ENCODE results near the gene EIF4EBP2.

EIF4EBP2 gene

DNA sequence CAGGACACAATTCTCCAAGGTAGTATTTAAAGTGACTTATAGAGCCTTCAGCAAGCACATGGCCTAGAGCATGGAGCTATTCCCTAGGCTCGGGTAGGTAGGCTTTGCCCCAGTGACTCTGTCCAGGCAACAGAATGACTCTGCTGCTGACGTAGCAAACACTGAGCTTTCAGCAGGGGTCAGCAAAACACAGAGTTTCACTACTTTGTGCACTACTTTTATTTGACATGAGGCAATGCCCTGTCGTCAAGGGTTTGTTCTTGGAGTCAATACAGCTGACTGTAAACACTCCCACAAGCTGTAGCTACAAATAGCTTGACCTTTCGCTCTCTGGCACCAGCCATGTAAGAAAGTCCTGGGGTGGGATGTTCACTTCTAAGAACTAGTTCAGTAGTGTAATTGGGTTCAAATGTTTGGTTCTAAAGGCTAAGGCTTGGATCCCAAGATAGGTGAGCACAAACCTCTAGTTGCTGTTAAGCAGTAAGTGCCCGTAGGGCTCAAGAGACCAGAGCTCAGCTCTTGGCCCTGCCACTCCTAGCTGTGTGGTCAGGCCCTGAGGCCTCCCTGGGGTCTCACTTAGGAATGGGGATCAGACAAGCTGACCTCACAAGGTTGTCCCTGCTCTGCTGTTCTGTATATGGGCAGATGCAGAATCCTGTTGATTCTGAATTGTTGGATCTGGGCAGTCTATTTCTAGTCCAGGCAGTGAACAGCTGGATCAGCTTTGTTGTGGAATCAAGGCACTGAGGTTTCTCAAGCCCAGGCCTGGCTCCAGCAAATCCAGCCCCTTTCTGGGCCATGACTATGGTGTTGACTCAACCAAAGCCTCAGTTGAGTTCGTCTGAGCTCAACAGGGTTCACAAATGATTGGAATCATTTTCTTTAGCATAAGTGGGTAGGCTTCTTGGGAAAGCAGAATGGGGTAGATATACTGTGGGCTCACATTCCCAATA lies 26.8 kb downstream of the EIF4EBP2 start:
- WGBS (ENCODE audit: insufficient coverage, insufficient read length): no CpG with 5 or more reads among the region's 6 CpGs
- DNase-seq (ENCODE audit: low read depth, low spot score): no peak

DNA sequence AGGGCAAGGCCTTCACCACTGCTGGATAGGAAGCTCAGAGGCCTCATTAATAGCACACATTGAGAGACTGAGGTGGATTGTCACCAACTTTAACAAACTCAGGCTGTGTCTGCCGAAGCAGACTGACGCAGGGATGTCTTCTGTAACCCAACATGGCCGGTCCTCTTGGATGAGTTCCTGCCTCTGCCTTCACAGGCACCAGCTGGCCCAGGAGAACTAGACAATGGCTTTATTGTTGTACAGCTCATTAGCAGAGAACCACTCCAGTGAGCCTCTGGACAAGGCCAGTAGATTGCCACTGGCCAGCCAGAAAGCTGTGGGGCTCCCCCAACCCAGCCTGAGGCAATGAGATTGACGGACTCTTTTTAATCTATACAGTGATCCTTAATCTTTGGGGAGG lies 28.2 kb downstream of the EIF4EBP2 start:
- Histone ChIP-seq H3K4me1 (ENCODE audit: control insufficient read depth, insufficient read depth, low read length) (no peaks in the 10 kb centered on the region), H3K27me3 (ENCODE audit: control insufficient read depth, insufficient read depth, low read length) (no peaks in the 10 kb centered on the region), H3K36me3 (ENCODE audit: control insufficient read depth, insufficient read depth, low read length) (peaks cover 10% of the 10 kb centered on the region), H3K4me3 (ENCODE audit: low read length) (no peak overlapping the region), H3K9me3 (ENCODE audit: control insufficient read depth, insufficient read depth, low read length) (no peaks in the 10 kb centered on the region), H3K27ac (ENCODE audit: low read length) (no peak overlapping the region)
- no CpG with 5 or more reads among the region's 4 CpGs for WGBS (ENCODE audit: insufficient coverage, insufficient read length)
- DNase-seq (ENCODE audit: low read depth, low spot score): no peak

More for the DNA sequence above, 26.8 kb downstream of the EIF4EBP2 start:
- Histone ChIP-seq H3K27ac (ENCODE audit: low read length) (no peak overlapping the region), H3K9me3 (ENCODE audit: control insufficient read depth, insufficient read depth, low read length) (no peaks in the 10 kb centered on the region), H3K27me3 (ENCODE audit: control insufficient read depth, insufficient read depth, low read length) (no peaks in the 10 kb centered on the region), H3K36me3 (ENCODE audit: control insufficient read depth, insufficient read depth, low read length) (peaks cover 9% of the 10 kb centered on the region), H3K4me1 (ENCODE audit: control insufficient read depth, insufficient read depth, low read length) (no peaks in the 10 kb centered on the region), H3K4me3 (ENCODE audit: low read length) (no peak overlapping the region)

GRCh38 chr10:70432561-70433263 lies 28.8 kb downstream of the EIF4EBP2 start:
- no CpG with 5 or more reads among the region's 6 CpGs for WGBS (ENCODE audit: insufficient coverage, insufficient read length)
- H3K4me3 ChIP-seq (ENCODE audit: low read length): no peak overlapping the region
- H3K9me3 ChIP-seq (ENCODE audit: control insufficient read depth, insufficient read depth, low read length): no peaks in the 10 kb centered on the region
- no peaks in the 10 kb centered on the region for H3K27me3 ChIP-seq (ENCODE audit: control insufficient read depth, insufficient read depth, low read length)
- H3K4me1 ChIP-seq (ENCODE audit: control insufficient read depth, insufficient read depth, low read length): no peaks in the 10 kb centered on the region
- no peak for DNase-seq (ENCODE audit: low read depth, low spot score)
- peaks cover 10% of the 10 kb centered on the region for H3K36me3 ChIP-seq (ENCODE audit: control insufficient read depth, insufficient read depth, low read length)
- H3K27ac ChIP-seq (ENCODE audit: low read length): no peak overlapping the region

- Histone ChIP-seq H3K4me1 (ENCODE audit: control insufficient read depth, insufficient read depth, low read length) (no peaks in the 10 kb centered on the region), H3K27ac (ENCODE audit: low read length) (no peak overlapping the region), H3K4me3 (ENCODE audit: low read length) (no peak overlapping the region), H3K36me3 (ENCODE audit: control insufficient read depth, insufficient read depth, low read length) (peaks cover 10% of the 10 kb centered on the region), H3K27me3 (ENCODE audit: control insufficient read depth, insufficient read depth, low read length) (no peaks in the 10 kb centered on the region), H3K9me3 (ENCODE audit: control insufficient read depth, insufficient read depth, low read length) (no peaks in the 10 kb centered on the region)
- no peak for DNase-seq (ENCODE audit: low read depth, low spot score)
- WGBS (ENCODE audit: insufficient coverage, insufficient read length): no CpG with 5 or more reads among the region's 9 CpGs
These were observed 29.8 kb downstream of the EIF4EBP2 start for GRCh38 chr10:70433581-70434280.

- Histone ChIP-seq H3K4me1 (ENCODE audit: control insufficient read depth, insufficient read depth, low read length) (no peaks in the 10 kb centered on the region), H3K27ac (ENCODE audit: low read length) (no peak overlapping the region), H3K27me3 (ENCODE audit: control insufficient read depth, insufficient read depth, low read length) (peaks cover 5% of the 10 kb centered on the region; the same call in 1 of the 2 replicates), H3K9me3 (ENCODE audit: control insufficient read depth, insufficient read depth, low read length) (no peaks in the 10 kb centered on the region), H3K36me3 (ENCODE audit: control insufficient read depth, insufficient read depth, low read length) (peaks cover 10% of the 10 kb centered on the region), H3K4me3 (ENCODE audit: low read length) (no peak overlapping the region)
- DNase-seq (ENCODE audit: low read depth, low spot score): no peak
- no CpG with 5 or more reads among the region's 19 CpGs for WGBS (ENCODE audit: insufficient coverage, insufficient read length)
These were observed 31.5 kb downstream of the EIF4EBP2 start for GRCh38 chr10:70435241-70436085.

DNA sequence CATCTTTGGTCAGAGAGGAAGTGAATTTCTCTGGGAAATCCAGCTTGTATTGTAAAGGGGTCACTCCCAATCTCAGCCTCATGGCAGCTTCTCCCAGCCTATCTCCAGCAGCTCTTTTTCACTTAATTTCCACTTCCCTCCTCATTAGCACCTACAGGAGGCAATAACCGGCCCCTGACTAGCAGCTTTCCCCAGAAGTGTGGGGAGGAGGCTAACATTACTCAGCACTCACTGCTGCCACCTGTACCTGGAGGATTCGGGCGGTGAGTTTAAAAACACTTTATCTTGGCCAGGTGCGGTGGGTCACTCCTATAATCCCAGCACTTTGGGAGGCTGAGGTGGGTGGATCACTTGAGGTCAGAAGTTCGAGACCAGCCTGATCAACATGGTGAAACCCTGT lies 33.8 kb downstream of the EIF4EBP2 start:
- no peak overlapping the region for H3K27ac ChIP-seq (ENCODE audit: low read length)
- peaks cover 5% of the 10 kb centered on the region for H3K36me3 ChIP-seq (ENCODE audit: control insufficient read depth, insufficient read depth, low read length)
- H3K4me3 ChIP-seq (ENCODE audit: low read length): no peak overlapping the region
- no peaks in the 10 kb centered on the region for H3K9me3 ChIP-seq (ENCODE audit: control insufficient read depth, insufficient read depth, low read length)
- H3K4me1 ChIP-seq (ENCODE audit: control insufficient read depth, insufficient read depth, low read length): peaks cover 4% of the 10 kb centered on the region; the same call in 1 of the 2 replicates
- peaks cover 10% of the 10 kb centered on the region for H3K27me3 ChIP-seq (ENCODE audit: control insufficient read depth, insufficient read depth, low read length)
- DNase-seq (ENCODE audit: low read depth, low spot score): no peak
- no CpG with 5 or more reads among the region's 5 CpGs for WGBS (ENCODE audit: insufficient coverage, insufficient read length)

- WGBS (ENCODE audit: insufficient coverage, insufficient read length): no CpG with 5 or more reads among the region's 69 CpGs
- Histone ChIP-seq H3K4me1 (ENCODE audit: control insufficient read depth, insufficient read depth, low read length) (peaks cover 7% of the 10 kb centered on the region; the same call in 1 of the 2 replicates), H3K4me3 (ENCODE audit: low read length) (peak overlapping the region; percentile 40; the same call in 1 of the 2 replicates), H3K36me3 (ENCODE audit: control insufficient read depth, insufficient read depth, low read length) (0 out of 2 replicates have a peak, but pooled peaks cover 3% of the 10 kb centered on the region), H3K27ac (ENCODE audit: low read length) (no peak overlapping the region), H3K27me3 (ENCODE audit: control insufficient read depth, insufficient read depth, low read length) (peaks cover 10% of the 10 kb centered on the region), H3K9me3 (ENCODE audit: control insufficient read depth, insufficient read depth, low read length) (no peaks in the 10 kb centered on the region)
- DNase-seq (ENCODE audit: low read depth, low spot score): no peak
These were observed 36.6 kb downstream of the EIF4EBP2 start for GRCh38 chr10:70440296-70441160.

DNA sequence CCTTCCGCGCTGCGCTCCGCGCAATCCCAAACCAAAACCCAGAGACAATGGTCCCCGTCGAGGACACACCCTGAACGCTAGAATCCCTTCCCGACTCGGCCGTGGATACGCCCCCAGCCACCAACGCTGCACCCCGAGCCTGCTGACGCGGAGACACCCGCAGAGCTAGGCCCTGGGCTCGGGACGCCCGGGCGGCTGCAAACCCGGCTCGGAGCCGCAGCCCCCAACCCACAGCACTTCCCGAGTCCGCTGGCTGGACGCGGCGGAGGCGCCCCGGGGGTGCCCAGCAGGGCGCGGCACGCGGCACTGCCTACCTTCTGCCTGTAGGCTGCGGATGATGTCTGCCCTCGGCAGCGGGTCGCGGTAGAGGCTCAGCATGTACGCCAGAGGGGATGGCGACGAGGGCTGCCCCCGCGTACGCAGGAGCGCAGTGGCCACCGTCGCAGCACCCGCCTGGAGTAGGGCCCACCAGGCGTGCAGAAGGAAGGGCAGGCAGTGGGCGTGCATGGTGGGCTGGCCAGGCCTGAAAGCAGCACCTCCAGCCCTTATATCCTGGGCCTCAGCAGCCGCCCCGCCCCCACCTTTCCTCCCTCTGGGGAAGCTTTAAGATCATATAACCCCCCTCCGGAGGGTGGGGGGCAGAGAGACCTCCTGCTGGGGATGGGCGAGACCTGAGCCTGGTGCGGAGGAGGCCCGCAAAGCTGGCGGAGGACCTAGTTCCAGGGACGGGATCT lies 37.4 kb downstream of the EIF4EBP2 start, which contains the start of gene NODAL:
TSS of gene NODAL (minus strand) at position 521 of the 734 bp plus-strand sequence. CDS start at position 507, 14 bp downstream.
- H3K27ac ChIP-seq (ENCODE audit: low read length): no peak within 1 kb of the TSS
- H3K36me3 ChIP-seq (ENCODE audit: control insufficient read depth, insufficient read depth, low read length): no peaks in the 10 kb centered on the region
- peaks cover 10% of the 10 kb centered on the region for H3K27me3 ChIP-seq (ENCODE audit: control insufficient read depth, insufficient read depth, low read length)
- DNase-seq (ENCODE audit: low read depth, low spot score): no peak
- H3K4me1 ChIP-seq (ENCODE audit: control insufficient read depth, insufficient read depth, low read length): peaks cover 9% of the 10 kb centered on the region; the same call in 1 of the 2 replicates
- WGBS (ENCODE audit: insufficient coverage, insufficient read length): no CpG with 5 or more reads among the region's 60 CpGs
- H3K9me3 ChIP-seq (ENCODE audit: control insufficient read depth, insufficient read depth, low read length): no peaks in the 10 kb centered on the region
- H3K4me3 ChIP-seq (ENCODE audit: low read length): peak within 1 kb of the TSS; percentile 40
